ENCODE results near the gene CD300C.

DNA sequence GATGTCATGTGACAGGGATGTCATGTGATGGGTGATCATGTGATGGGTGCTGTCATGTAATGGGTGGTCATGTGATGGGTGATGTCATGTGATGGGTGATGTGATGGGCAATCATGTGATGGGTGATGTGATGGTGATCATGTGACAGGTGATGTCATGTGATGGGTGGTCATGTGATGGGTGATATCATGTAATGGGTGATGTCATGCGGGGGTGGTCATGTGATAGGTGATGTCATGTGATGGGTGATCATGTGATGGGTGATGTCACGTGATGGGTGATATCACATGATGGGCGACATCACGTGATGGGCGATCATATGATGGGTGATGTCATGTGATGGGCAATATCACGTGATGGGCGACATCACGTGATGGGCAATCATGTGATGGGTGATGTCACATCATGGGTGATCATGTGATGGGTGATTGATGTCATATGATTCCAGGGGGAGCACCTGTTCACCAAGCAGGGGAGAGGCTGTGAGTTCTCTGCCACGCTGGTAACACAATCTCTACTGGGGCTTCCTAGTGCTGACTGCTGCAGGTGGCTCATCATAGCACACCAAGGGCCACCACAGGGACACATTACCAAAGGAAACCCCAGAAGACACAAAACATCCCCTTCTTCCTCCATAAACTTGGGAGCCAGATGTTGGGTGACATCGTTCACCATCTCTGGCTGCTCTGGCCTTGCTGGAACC lies 31.1 kb downstream of the CD300C start:
- TF ChIP-seq, protein P1, sequence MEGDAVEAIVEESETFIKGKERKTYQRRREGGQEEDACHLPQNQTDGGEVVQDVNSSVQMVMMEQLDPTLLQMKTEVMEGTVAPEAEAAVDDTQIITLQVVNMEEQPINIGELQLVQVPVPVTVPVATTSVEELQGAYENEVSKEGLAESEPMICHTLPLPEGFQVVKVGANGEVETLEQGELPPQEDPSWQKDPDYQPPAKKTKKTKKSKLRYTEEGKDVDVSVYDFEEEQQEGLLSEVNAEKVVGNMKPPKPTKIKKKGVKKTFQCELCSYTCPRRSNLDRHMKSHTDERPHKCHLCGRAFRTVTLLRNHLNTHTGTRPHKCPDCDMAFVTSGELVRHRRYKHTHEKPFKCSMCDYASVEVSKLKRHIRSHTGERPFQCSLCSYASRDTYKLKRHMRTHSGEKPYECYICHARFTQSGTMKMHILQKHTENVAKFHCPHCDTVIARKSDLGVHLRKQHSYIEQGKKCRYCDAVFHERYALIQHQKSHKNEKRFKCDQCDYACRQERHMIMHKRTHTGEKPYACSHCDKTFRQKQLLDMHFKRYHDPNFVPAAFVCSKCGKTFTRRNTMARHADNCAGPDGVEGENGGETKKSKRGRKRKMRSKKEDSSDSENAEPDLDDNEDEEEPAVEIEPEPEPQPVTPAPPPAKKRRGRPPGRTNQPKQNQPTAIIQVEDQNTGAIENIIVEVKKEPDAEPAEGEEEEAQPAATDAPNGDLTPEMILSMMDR (conservative IDR thresholded peaks at IDR 0.05 in 1 of 2, IDR thresholded peaks at IDR 0.05 in 1 of 2; ENCODE audit: low read depth in 1 of 2, low read length in 2 of 2), result no peak
- TF ChIP-seq EZH2 (IDR thresholded peaks at IDR 0.05; ENCODE audit: low read length, missing control alignments), result no peak
